Neutrophil (primary cell): ENCODE measurements around the gene CENPA.
"Not testable (repeated sequence)": the region's sequence is repeated elsewhere in the genome, so short reads cannot be mapped to it uniquely, and the experiment has no call there.

Experiments used
- H3K27ac ChIP-seq: fragments of 200-600 bp; sonication (generic); 2 replicates; pipeline ENCODE4 v1.5.1; 2016; ENCODE audit warnings: mild to moderate bottlenecking, moderate library complexity
- H3K27me3 ChIP-seq: fragments of 200-600 bp; sonication (generic); 2 replicates; pipeline ENCODE4 v1.6.0; 2016; ENCODE audit warnings: mild to moderate bottlenecking
- H3K36me3 ChIP-seq: fragments of 200-600 bp; sonication (generic); 2 replicates; pipeline ENCODE4 v1.5.1; 2017
- H3K4me1 ChIP-seq, 2 experiments: fragments of 200-600 bp in 1 of 2; sonication (generic) in 1 of 2; 1 replicate in 1 of 2; 2 replicates in 1 of 2; pipeline versions ENCODE4 v1.5.1 to v1.6.1; 2013 to 2016; ENCODE audit warnings: low read depth in 1 of 2, low read length in 1 of 2, mild to moderate bottlenecking in 1 of 2, moderate library complexity in 1 of 2; ENCODE audit not compliant: control insufficient read depth in 1 of 2, insufficient read depth in 1 of 2
- H3K4me3 ChIP-seq, 2 experiments: fragments of 200-600 bp in 1 of 2; sonication (generic) in 1 of 2; 1 replicate in 1 of 2; 2 replicates in 1 of 2; pipeline ENCODE4 v1.5.1; 2013 to 2016; ENCODE audit warnings: low read depth in 1 of 2, low read length in 1 of 2, mild to moderate bottlenecking in 1 of 2, moderate library complexity in 1 of 2
- H3K9me3 ChIP-seq: fragments of 200-600 bp; sonication (generic); 2 replicates; pipeline ENCODE4 v1.5.1; 2016
- TF ChIP-seq, protein P1 (sequence below): fragments of 200-600 bp; sonication (generic); IDR thresholded peaks from 2 replicates; pipeline ENCODE4 v1.5.1; 2016; ENCODE audit warnings: antibody characterized with exemption

Gene CENPA

DNA sequence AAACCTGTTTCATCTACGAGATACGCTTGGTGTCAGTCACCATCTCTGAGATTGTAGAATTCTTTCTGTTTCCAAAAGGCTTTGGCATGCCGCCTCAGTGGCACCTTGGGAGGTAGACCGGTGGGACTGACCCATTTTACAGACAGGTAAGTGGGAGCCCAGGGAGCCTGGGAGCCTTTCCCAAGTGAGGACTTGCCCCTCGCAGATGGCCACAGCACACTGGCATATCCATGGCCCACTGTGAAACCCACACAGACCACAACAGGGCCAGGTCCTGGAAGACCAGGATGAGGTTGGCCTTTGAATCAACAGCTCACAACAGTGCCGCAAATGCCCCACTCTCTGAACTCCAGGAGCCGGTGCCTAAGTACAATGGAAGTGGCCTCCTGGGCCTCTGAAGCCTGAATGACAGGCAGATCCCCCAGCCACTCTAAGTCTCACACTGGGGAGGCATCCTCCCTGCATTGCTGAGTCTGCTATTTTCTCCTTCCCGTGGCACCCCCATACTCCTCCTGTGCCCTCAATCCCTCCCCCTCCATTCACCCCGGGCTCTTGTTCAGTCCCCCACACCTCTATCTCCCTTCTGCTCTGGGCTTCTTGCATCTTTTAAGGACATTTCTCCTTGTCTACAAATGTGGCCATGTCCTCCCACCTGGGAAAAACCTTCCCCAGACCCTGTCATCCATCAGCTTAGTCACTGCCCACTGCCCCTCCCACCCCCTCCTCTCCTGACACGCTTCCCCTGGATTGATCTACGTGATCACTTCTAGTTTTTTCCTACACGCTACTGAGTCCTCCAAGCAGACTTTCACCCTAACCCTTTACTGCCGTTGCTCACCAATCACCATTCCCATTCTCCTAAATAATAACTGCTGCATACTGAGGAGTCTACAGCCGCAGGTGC is 26.2 kb downstream of the CENPA start:
- H3K36me3 ChIP-seq = no peaks in the 10 kb centered on the region
- no peaks in the 10 kb centered on the region for H3K4me1 ChIP-seq
- H3K4me3 ChIP-seq = no peak overlapping the region
- H3K9me3 ChIP-seq = no peaks in the 10 kb centered on the region
- TF ChIP-seq, protein P1, sequence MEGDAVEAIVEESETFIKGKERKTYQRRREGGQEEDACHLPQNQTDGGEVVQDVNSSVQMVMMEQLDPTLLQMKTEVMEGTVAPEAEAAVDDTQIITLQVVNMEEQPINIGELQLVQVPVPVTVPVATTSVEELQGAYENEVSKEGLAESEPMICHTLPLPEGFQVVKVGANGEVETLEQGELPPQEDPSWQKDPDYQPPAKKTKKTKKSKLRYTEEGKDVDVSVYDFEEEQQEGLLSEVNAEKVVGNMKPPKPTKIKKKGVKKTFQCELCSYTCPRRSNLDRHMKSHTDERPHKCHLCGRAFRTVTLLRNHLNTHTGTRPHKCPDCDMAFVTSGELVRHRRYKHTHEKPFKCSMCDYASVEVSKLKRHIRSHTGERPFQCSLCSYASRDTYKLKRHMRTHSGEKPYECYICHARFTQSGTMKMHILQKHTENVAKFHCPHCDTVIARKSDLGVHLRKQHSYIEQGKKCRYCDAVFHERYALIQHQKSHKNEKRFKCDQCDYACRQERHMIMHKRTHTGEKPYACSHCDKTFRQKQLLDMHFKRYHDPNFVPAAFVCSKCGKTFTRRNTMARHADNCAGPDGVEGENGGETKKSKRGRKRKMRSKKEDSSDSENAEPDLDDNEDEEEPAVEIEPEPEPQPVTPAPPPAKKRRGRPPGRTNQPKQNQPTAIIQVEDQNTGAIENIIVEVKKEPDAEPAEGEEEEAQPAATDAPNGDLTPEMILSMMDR = no peak
- no peak overlapping the region for H3K27ac ChIP-seq
- peaks cover 47% of the 10 kb centered on the region for H3K27me3 ChIP-seq

DNA sequence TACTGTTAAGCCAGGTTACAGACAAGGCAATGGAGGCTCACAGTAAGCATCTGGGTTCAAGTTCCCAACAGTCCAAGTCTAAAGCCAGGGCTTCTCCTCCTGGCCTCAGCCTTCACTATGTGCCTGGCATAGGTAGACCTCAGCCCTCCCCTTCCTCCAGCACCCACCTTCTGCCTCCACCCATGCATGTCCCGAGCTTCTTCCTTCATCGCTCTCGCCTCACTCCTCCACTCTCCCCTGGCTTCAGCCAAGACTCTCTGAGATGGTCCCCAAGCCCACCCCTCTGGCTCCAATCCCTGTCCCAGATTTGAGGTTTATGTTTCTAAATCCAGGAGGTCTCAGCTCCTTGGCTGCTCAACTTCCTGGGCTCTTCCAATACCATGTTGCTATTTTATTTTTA is 26.9 kb downstream of the CENPA start:
- Histone ChIP-seq H3K27me3 (peaks cover 54% of the 10 kb centered on the region), H3K36me3 (no peaks in the 10 kb centered on the region), H3K9me3 (no peaks in the 10 kb centered on the region), H3K4me1 (no peaks in the 10 kb centered on the region), H3K4me3 (no peak overlapping the region), H3K27ac (no peak overlapping the region)
- TF ChIP-seq, protein P1 = no peak

DNA sequence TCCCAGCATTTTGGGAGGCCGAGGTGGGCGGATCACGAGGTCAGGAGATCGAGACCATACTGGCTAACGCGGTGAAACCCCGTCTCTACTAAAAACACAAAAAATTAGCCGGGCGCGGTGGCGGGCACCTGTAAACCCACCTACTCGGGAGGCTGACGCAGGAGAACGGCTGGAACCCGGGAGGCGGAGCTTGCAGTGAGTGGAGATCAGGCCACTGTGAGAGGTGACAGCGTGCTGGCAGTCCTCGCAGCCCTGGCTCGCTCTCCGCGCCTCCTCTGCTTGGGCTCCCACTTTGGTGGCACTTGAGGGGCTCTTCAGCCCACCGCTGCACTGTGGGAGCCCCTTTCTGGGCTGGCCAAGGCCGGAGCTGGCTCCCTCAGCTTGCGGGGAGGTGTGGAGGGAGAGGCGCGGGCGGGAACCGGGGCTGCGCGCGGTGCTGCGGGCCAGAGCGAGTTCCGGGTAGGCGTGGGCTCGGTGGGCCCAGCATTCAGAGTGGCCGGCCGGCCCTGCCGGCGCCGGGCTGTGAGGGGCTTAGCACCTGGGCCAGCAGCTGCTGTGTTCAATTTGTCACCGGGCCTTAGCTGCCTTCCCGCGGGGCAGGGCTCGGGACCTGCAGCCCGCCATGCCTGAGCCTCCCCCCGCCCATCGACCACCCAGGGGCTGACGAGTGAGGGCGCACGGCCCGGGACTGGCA is 28.4 kb downstream of the CENPA start:
- not testable (repeated sequence) for H3K36me3 ChIP-seq, H3K27ac ChIP-seq, H3K4me1 ChIP-seq, H3K4me3 ChIP-seq, H3K9me3 ChIP-seq
- peaks cover 69% of the 10 kb centered on the region for H3K27me3 ChIP-seq

DNA sequence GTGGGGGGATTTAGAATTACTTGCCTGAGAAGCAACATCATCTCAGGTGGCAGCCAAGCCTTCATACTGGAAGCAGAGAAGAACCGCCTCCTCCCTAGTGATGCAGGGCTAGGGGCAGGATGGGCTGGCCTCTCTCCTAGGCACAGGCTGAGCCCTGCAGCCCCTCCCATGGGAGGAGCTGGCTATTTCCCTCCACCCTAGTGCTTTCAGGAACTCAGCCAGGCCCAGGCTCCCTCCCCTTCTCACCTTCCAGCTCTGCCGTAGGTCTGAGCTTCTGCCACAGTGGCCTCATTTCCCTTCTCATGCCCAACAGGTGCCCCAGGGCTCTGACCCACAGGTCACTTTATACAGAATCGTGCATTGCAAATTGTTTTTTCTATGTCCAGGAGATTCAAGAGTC is 31.0 kb downstream of the CENPA start:
- no peaks in the 10 kb centered on the region for H3K4me1 ChIP-seq

DNA sequence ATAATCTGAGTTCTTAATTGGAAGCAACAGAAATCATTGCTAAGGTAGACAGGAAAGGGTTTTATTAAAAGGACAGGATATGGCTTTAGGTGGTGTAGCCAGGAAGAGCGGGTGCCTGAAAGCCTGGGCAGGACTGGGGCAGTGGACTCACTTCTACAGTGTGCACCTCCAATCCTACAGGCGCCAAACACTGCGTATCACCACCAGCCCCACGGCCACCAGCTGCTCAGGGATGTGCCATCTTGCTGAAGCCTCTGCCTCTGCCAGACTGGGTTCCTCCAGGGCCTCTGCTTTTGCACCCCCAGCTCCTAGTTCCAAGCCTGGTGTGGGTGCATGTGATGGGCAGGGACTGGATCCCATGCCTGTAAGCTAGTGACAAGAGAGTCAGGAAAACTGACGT is 32.4 kb downstream of the CENPA start:
- TF ChIP-seq, protein P1 = no peak
- H3K27ac ChIP-seq = no peak overlapping the region
- H3K36me3 ChIP-seq = no peaks in the 10 kb centered on the region
- H3K27me3 ChIP-seq = peaks cover 53% of the 10 kb centered on the region
- no peaks in the 10 kb centered on the region for H3K9me3 ChIP-seq
- H3K4me3 ChIP-seq = no peak overlapping the region
- H3K4me1 ChIP-seq = no peaks in the 10 kb centered on the region

More for the DNA sequence above, 31.0 kb downstream of the CENPA start:
- no peak overlapping the region for H3K4me3 ChIP-seq
- TF ChIP-seq, protein P1 = no peak
- H3K36me3 ChIP-seq = no peaks in the 10 kb centered on the region
- H3K27me3 ChIP-seq = peaks cover 58% of the 10 kb centered on the region
- H3K9me3 ChIP-seq = no peaks in the 10 kb centered on the region
- no peak overlapping the region for H3K27ac ChIP-seq

DNA sequence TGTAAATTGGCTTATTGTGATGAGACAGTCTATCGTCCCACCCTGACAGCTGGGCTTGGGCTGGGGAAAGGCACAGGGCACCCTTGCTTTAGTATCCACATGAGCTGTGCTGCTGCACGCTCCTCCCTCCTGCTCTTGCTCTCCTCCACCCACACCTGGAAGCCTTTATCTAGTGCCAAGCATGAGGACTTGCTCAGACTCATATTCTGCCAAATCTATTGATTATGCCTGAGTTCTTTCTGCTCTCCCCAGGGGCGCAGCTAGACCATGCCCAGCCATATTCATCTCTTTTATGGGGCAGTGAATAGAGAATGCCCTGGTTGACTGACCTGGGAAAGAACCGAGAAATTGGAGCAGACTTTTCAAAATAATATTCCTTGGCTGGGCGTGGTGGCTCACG is 33.1 kb downstream of the CENPA start:
- Histone ChIP-seq H3K4me3 (no peak overlapping the region), H3K36me3 (no peaks in the 10 kb centered on the region), H3K27ac (no peak overlapping the region), H3K9me3 (no peaks in the 10 kb centered on the region), H3K4me1 (no peaks in the 10 kb centered on the region), H3K27me3 (peaks cover 53% of the 10 kb centered on the region)
- TF ChIP-seq, protein P1 = no peak
